GF-D8 (cell line): ENCODE results near the gene PRSS38.

ENCODE experiments used
- DNase-seq: peaks from one replicate; lab custom pipeline; 2025; lab: John Stamatoyannopoulos, UW

The PRSS38 gene

GRCh38 chr1:227885648-227886502 lies 70.4 kb downstream of the PRSS38 start:
- no peak for DNase-seq

- no peak for DNase-seq
Measured at GRCh38 chr1:227886503-227886961, 71.1 kb downstream of the PRSS38 start.

- no peak for DNase-seq
Measured at GRCh38 chr1:227886993-227887696, 71.7 kb downstream of the PRSS38 start.

- DNase-seq, result no peak
Measured at GRCh38 chr1:227887697-227888403, 72.4 kb downstream of the PRSS38 start.

- no peak for DNase-seq
Measured at GRCh38 chr1:227888404-227889046, 73.0 kb downstream of the PRSS38 start.

- no peak for DNase-seq
Measured at GRCh38 chr1:227889047-227889862, 73.8 kb downstream of the PRSS38 start.

- DNase-seq, result no peak
Measured at GRCh38 chr1:227889863-227890405, 74.5 kb downstream of the PRSS38 start.

GRCh38 chr1:227890451-227891222 lies 75.2 kb downstream of the PRSS38 start:
- DNase-seq, result no peak

GRCh38 chr1:227891223-227891954 lies 75.9 kb downstream of the PRSS38 start:
- DNase-seq, result no peak

- DNase-seq, result no peak
Measured at GRCh38 chr1:227891955-227892488, 76.5 kb downstream of the PRSS38 start.

GRCh38 chr1:227892489-227893299 lies 77.2 kb downstream of the PRSS38 start:
- no peak for DNase-seq

GRCh38 chr1:227893300-227893948 lies 77.9 kb downstream of the PRSS38 start:
- DNase-seq, result no peak

- DNase-seq, result no peak
Measured at GRCh38 chr1:227893949-227894721, 78.7 kb downstream of the PRSS38 start.

GRCh38 chr1:227894831-227895451 lies 79.5 kb downstream of the PRSS38 start:
- no peak for DNase-seq
